Effector memory CD4-positive, alpha-beta T cell (primary cell): ENCODE results near the gene FABP6.

Experiments used
- DNase-seq, 3 donors: peaks; one replicate each; pipeline ENCODE4 v3.0.0-alpha.2; 2020
- H3K27ac ChIP-seq: 2 replicates; pipeline ENCODE4 v1.7.0; 2013; ENCODE audit warnings: mild to moderate bottlenecking, low read length, moderate library complexity; ENCODE audit not compliant: insufficient read depth, poor library complexity, severe bottlenecking
- H3K27me3 ChIP-seq: replicated peaks from 2 replicates; pipeline ENCODE4 v1.7.0; 2013; ENCODE audit warnings: mild to moderate bottlenecking, low read length; ENCODE audit not compliant: insufficient read depth, control insufficient read depth, poor library complexity, severe bottlenecking
- H3K36me3 ChIP-seq: 2 replicates; pipeline ENCODE4 v1.7.0; 2013; ENCODE audit warnings: mild to moderate bottlenecking, low read length, moderate library complexity; ENCODE audit not compliant: control insufficient read depth, insufficient read depth
- H3K4me1 ChIP-seq: 2 replicates; pipeline ENCODE4 v1.7.0; 2013; ENCODE audit warnings: low read length, mild to moderate bottlenecking; ENCODE audit not compliant: control insufficient read depth, insufficient read depth, poor library complexity, severe bottlenecking
- H3K4me3 ChIP-seq: 2 replicates; pipeline ENCODE4 v1.7.0; 2013; ENCODE audit warnings: low read length, low read depth, mild to moderate bottlenecking; ENCODE audit not compliant: insufficient read depth, poor library complexity, severe bottlenecking
- H3K9me3 ChIP-seq: 2 replicates; pipeline ENCODE4 v1.7.0; 2013; ENCODE audit warnings: mild to moderate bottlenecking, low read length, moderate library complexity; ENCODE audit not compliant: control insufficient read depth

The FABP6 gene

DNA sequence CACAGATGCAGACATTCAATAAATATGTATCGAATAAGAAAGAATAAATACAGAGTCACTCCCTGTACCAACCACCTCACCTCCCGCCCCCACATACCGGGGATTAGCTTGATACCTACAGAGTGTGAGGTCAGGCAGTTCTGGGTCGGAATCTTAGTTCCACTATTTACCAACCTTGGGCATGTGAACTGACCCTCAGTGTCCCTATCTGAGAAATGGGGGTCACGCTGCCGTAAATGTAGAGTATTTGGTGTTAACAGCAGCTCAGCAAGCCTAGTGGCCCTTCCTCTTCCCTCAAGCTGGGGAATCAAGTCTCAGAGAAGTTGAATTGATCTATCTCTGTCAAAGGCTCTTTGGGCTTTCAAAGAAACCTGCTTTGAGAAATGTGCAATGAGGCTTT, 57.6 kb downstream of the FABP6 start:
- H3K27me3 ChIP-seq: no peaks in the 10 kb centered on the region
- no peak overlapping the region for H3K27ac ChIP-seq
- no peak for DNase-seq
- H3K4me3 ChIP-seq: no peak overlapping the region
- H3K36me3 ChIP-seq: no peaks in the 10 kb centered on the region
- no peaks in the 10 kb centered on the region for H3K9me3 ChIP-seq
- H3K4me1 ChIP-seq: no peaks in the 10 kb centered on the region

DNA sequence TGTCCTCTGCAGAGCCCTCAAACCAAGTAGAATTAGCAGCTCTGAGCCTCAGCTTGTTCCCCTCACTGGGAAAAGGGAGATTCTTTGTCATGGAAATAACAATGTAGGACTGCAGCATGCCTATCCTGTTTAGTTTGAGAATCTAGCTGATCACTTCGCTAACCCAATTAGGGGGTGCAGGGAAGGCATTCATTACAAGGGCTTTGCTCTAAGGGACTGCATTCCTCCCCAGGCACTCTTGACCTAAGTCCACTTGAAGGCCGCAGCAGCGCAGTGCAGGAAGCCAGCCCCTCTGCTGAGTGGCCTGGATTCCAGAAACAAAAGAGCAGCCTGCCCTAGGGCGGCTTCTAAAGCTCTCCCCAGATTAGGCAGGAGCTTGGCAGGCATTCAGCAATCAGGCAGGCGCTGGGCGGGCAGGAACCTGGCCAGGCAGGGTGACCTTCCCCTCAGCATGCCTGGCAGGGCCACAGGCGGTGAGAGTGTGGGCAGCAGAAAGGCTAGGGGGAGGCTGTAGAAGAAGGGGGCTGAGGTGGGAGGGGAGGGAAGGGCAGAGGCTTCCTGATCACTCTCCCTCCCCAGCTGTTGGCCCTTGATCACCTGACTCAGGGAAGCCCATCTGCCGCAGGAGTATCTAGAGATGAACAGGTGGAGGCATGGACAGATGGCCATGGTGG, 58.2 kb downstream of the FABP6 start:
- Histone ChIP-seq H3K27ac (no peak overlapping the region), H3K27me3 (no peaks in the 10 kb centered on the region)
- no peak for DNase-seq

More for the DNA sequence above, 58.2 kb downstream of the FABP6 start:
- H3K36me3 ChIP-seq: no peaks in the 10 kb centered on the region
- H3K4me1 ChIP-seq: no peaks in the 10 kb centered on the region
- no peaks in the 10 kb centered on the region for H3K9me3 ChIP-seq
- H3K4me3 ChIP-seq: no peak overlapping the region
